ENCODE results near the gene HTRA1. TPM values are rescaled to one million over a fixed set of nuclear protein-coding genes. Genes with fewer than 3 reads are reported as not detected.

HTRA1 gene
- polyA plus RNA-seq, 1 of the 3 experiments (the other 2 are of a cell fraction): 291 TPM

- no peaks in the 10 kb centered on the region for H3K27me3 ChIP-seq (ENCODE audit: insufficient read depth)
- CTCF ChIA-PET: interaction anchor here (0.8 kb wide), 1 partner anchor 33 kb away, joined by 3 read pairs; no protein-coding TSS in a partner anchor
- DNase-seq: no peak
- H3K9me2 ChIP-seq: no peaks in the 10 kb centered on the region
- POLR2A ChIA-PET: no interaction called here
- no peak overlapping the region for H3K9ac ChIP-seq
- H3K4me1 ChIP-seq (ENCODE audit: control insufficient read depth in 1 of 2, insufficient read depth in 2 of 2, low read depth in 1 of 2, low read length in 1 of 2): no peaks in the 10 kb centered on the region; a peak in 1 of 4 replicates
- peaks cover 2% of the 10 kb centered on the region; the same call in 1 of the 2 replicates for H3K9me3 ChIP-seq
- H3K27ac ChIP-seq (ENCODE audit: low read depth in 2 of 2, low read length in 1 of 2): no peak overlapping the region
- WGBS (ENCODE audit: low lambda C conversion rate): 6% methylated on average over 3 of the region's 3 CpGs
- no peak for TF ChIP-seq MXI1 (IDR thresholded peaks at IDR 0.05; ENCODE audit: low read depth, low read length)
- no peak for TF ChIP-seq POLR2AphosphoS5 (IDR thresholded peaks at IDR 0.05; ENCODE audit: low read depth, low read length)
- no peak for TF ChIP-seq USF2 (IDR thresholded peaks at IDR 0.05; ENCODE audit: borderline replicate concordance, low read depth, low read length)
- no peak for TF ChIP-seq USF1 (IDR thresholded peaks at IDR 0.05; ENCODE audit: borderline replicate concordance, low read depth)
- no peak for TF ChIP-seq CHD2 (IDR thresholded peaks at IDR 0.05; ENCODE audit: low read length, partially characterized antibody)
- no peak for TF ChIP-seq EP300 (IDR thresholded peaks at IDR 0.05; ENCODE audit: borderline replicate concordance in 1 of 2, low read depth in 1 of 2, low read length in 1 of 2)
- no peak for TF ChIP-seq MAX (IDR thresholded peaks at IDR 0.05; ENCODE audit: low read depth)
- TF ChIP-seq FOSL2 (IDR thresholded peaks at IDR 0.05; ENCODE audit: borderline replicate concordance, low read depth): no peak
- TF ChIP-seq ZBTB33 (IDR thresholded peaks at IDR 0.05; ENCODE audit: borderline replicate concordance, low read depth): no peak
- TF ChIP-seq GABPA (IDR thresholded peaks at IDR 0.05; ENCODE audit: low read depth): no peak
- TF ChIP-seq NRF1 (IDR thresholded peaks at IDR 0.05; ENCODE audit: low read depth, low read length): no peak
- TF ChIP-seq ELF1 (IDR thresholded peaks at IDR 0.05): no peak
- no peaks in the 10 kb centered on the region for H3K36me3 ChIP-seq (replicated peaks in 1 of 2; ENCODE audit: control insufficient read depth in 1 of 2, insufficient read depth in 2 of 2, low read length in 1 of 2)
- no peaks in the 10 kb centered on the region for H3K79me2 ChIP-seq (ENCODE audit: insufficient read depth)
- no peaks in the 10 kb centered on the region for H4K20me1 ChIP-seq (ENCODE audit: insufficient read depth)
- no peak overlapping the region for H3K4me2 ChIP-seq
- H3F3A ChIP-seq (replicated peaks; ENCODE audit: insufficient read depth): no peaks in the 10 kb centered on the region
- H3K4me3 ChIP-seq (ENCODE audit: low read depth in 2 of 2, low read length in 1 of 2): no peak overlapping the region
- H2AFZ ChIP-seq (ENCODE audit: low read depth): no peak overlapping the region
Observed at GRCh38 chr10:122531939-122532338, 70.6 kb downstream of the HTRA1 start.

GRCh38 chr10:122532601-122533296 lies 71.4 kb downstream of the HTRA1 start:
- Histone ChIP-seq H3K9me2 (no peaks in the 10 kb centered on the region), H3K79me2 (ENCODE audit: insufficient read depth) (no peaks in the 10 kb centered on the region), H3K4me2 (no peak overlapping the region), H3F3A (replicated peaks; ENCODE audit: insufficient read depth) (no peaks in the 10 kb centered on the region), H4K20me1 (ENCODE audit: insufficient read depth) (no peaks in the 10 kb centered on the region), H3K9ac (no peak overlapping the region), H3K4me1 (ENCODE audit: control insufficient read depth in 1 of 2, insufficient read depth in 2 of 2, low read depth in 1 of 2, low read length in 1 of 2) (no peaks in the 10 kb centered on the region; a peak in 1 of 4 replicates), H3K36me3 (replicated peaks in 1 of 2; ENCODE audit: control insufficient read depth in 1 of 2, insufficient read depth in 2 of 2, low read length in 1 of 2) (no peaks in the 10 kb centered on the region), H2AFZ (ENCODE audit: low read depth) (no peak overlapping the region), H3K4me3 (ENCODE audit: low read depth in 2 of 2, low read length in 1 of 2) (no peak overlapping the region), H3K9me3 (peaks cover 3% of the 10 kb centered on the region; the same call in 1 of the 2 replicates), H3K27ac (ENCODE audit: low read depth in 2 of 2, low read length in 1 of 2) (no peak overlapping the region), H3K27me3 (ENCODE audit: insufficient read depth) (no peaks in the 10 kb centered on the region)
- POLR2A ChIA-PET: no interaction called here
- no peak for DNase-seq
- CTCF ChIA-PET: no interaction called here
- 58% methylated on average over 6 of the region's 6 CpGs for WGBS (ENCODE audit: low lambda C conversion rate)
- TF ChIP-seq TEAD4 (IDR thresholded peaks at IDR 0.05; ENCODE audit: borderline replicate concordance, insufficient read depth) (no peak), FOXM1 (IDR thresholded peaks at IDR 0.05; ENCODE audit: low read depth) (no peak), NRF1 (IDR thresholded peaks at IDR 0.05; ENCODE audit: low read depth, low read length) (no peak), YY1 (IDR thresholded peaks at IDR 0.05; ENCODE audit: low read depth) (no peak), RCOR1 (IDR thresholded peaks at IDR 0.05; ENCODE audit: low read length) (no peak), MXI1 (IDR thresholded peaks at IDR 0.05; ENCODE audit: low read depth, low read length) (no peak), FOSL2 (IDR thresholded peaks at IDR 0.05; ENCODE audit: borderline replicate concordance, low read depth) (no peak), IRF3 (IDR thresholded peaks at IDR 0.05; ENCODE audit: low read depth, low read length) (no peak), REST (IDR thresholded peaks at IDR 0.05; ENCODE audit: low read depth, low read length) (no peak)

Measured in SK-N-SH (cell line).